HepG2 (cell line): ENCODE data around the gene C1QTNF12. TPM values are rescaled to one million over a fixed set of nuclear protein-coding genes. Genes with fewer than 3 reads are reported as not detected.
A peak's percentile ranks its signal among the peaks of the same experiment; 100 is the strongest.

Experiments
- AKAP8 ChIP-seq: sonication (generic); formaldehyde crosslinking; IDR thresholded peaks from 2 replicates; pipeline ENCODE4 v1.5.1; 2020; ENCODE audit warnings: mild to moderate bottlenecking, missing genetic modification reagents
- BCL6 ChIP-seq: IDR thresholded peaks from 2 replicates; pipeline ENCODE4 v1.6.1; 2016; ENCODE audit warnings: missing genetic modification reagents, missing compliant biosample characterization
- CBX1 ChIP-seq: IDR thresholded peaks from one replicate; pipeline ENCODE4 v1.6.1; 2016; ENCODE audit warnings: antibody characterized with exemption, low read depth
- CEBPG ChIP-seq: IDR thresholded peaks from 2 replicates; pipeline ENCODE4 v1.6.1; 2016
- CHD4 ChIP-seq: fragments of 200-600 bp; sonication (generic); IDR thresholded peaks from 2 replicates; pipeline ENCODE4 v1.7.0; 2017; ENCODE audit warnings: mild to moderate bottlenecking, low read length, borderline replicate concordance
- FOXC1 ChIP-seq: sonication (generic); formaldehyde crosslinking; IDR thresholded peaks from 2 replicates; pipeline ENCODE4 v1.8.0; 2022; ENCODE audit warnings: mild to moderate bottlenecking, missing genetic modification reagents, borderline replicate concordance
- FOXK1 ChIP-seq: sonication (generic); formaldehyde crosslinking; IDR thresholded peaks from 2 replicates; pipeline ENCODE4 v1.4.0; 2020; ENCODE audit warnings: low read depth, missing genetic modification reagents, borderline replicate concordance
- HDAC1 ChIP-seq: sonication (generic); formaldehyde crosslinking; IDR thresholded peaks from 2 replicates; pipeline ENCODE4 v1.5.1; 2020; ENCODE audit warnings: mild to moderate bottlenecking, missing genetic modification reagents
- HIVEP1 ChIP-seq: sonication (generic); formaldehyde crosslinking; IDR thresholded peaks from 2 replicates; pipeline ENCODE4 v1.4.0; 2020; ENCODE audit warnings: mild to moderate bottlenecking, missing genetic modification reagents
- HOXA3 ChIP-seq: sonication (generic); formaldehyde crosslinking; IDR thresholded peaks from 2 replicates; pipeline ENCODE4 v1.5.0; 2020; ENCODE audit warnings: missing genetic modification reagents
- KLF13 ChIP-seq: sonication (generic); formaldehyde crosslinking; IDR thresholded peaks from 2 replicates; pipeline ENCODE4 v1.4.0; 2020; ENCODE audit warnings: mild to moderate bottlenecking, missing genetic modification reagents
- MEIS2 ChIP-seq: sonication (generic); formaldehyde crosslinking; IDR thresholded peaks from 2 replicates; pipeline ENCODE4 v1.9.0; 2021; ENCODE audit warnings: mild to moderate bottlenecking, missing genetic modification reagents
- MTA1 ChIP-seq: sonication (generic); formaldehyde crosslinking; IDR thresholded peaks from 2 replicates; pipeline ENCODE4 v1.4.0; 2020; ENCODE audit warnings: missing genetic modification reagents, mild to moderate bottlenecking, borderline replicate concordance
- NR2F6 ChIP-seq, 2 experiments: IDR thresholded peaks; 2 replicates each; pipeline ENCODE4 v1.6.1; 2016; ENCODE audit warnings: antibody characterized with exemption in 1 of 2, mild to moderate bottlenecking in 1 of 2
- RXRB ChIP-seq: IDR thresholded peaks from 2 replicates; pipeline ENCODE4 v1.6.1; 2016; ENCODE audit warnings: borderline replicate concordance, missing genetic modification reagents, missing compliant biosample characterization
- SOX6 ChIP-seq, 2 experiments: fragments of 450-650 bp in 1 of 2; sonication (generic) in 1 of 2; formaldehyde crosslinking in 1 of 2; IDR thresholded peaks; 2 replicates each; pipeline versions ENCODE4 v1.4.0 to v1.6.1; 2017 to 2020; ENCODE audit warnings: antibody characterized with exemption in 1 of 2, mild to moderate bottlenecking in 1 of 2, missing genetic modification reagents in 1 of 2
- TCF7L2 ChIP-seq: IDR thresholded peaks from 2 replicates; pipeline ENCODE4 v1.6.1; 2011; ENCODE audit warnings: mild to moderate bottlenecking, low read depth, low read length, moderate library complexity
- YEATS4 ChIP-seq: sonication (generic); formaldehyde crosslinking; IDR thresholded peaks from 2 replicates; pipeline ENCODE4 v1.4.0; 2020; ENCODE audit warnings: missing genetic modification reagents, borderline replicate concordance
- ZFP37 ChIP-seq: sonication (generic); formaldehyde crosslinking; IDR thresholded peaks from 2 replicates; pipeline ENCODE4 v1.4.0; 2020; ENCODE audit warnings: missing genetic modification reagents, borderline replicate concordance
- ZMAT3 ChIP-seq: sonication (generic); formaldehyde crosslinking; conservative IDR thresholded peaks from 2 replicates; pipeline ENCODE4 v1.7.0; 2021; ENCODE audit warnings: missing genetic modification reagents
- ZNF431 ChIP-seq: sonication (generic); formaldehyde crosslinking; IDR thresholded peaks from 2 replicates; pipeline ENCODE4 v1.9.0; 2022; ENCODE audit warnings: missing genetic modification reagents, low read depth, mild to moderate bottlenecking, borderline replicate concordance
- ZNF777 ChIP-seq: sonication (generic); formaldehyde crosslinking; IDR thresholded peaks from 2 replicates; pipeline ENCODE4 v1.4.0; 2020; ENCODE audit warnings: missing genetic modification reagents
- ZSCAN9 ChIP-seq: IDR thresholded peaks from 2 replicates; pipeline ENCODE4 v1.6.1; 2016; ENCODE audit warnings: borderline replicate concordance
- polyA plus RNA-seq, 8 experiments: library from polyadenylated mRNA; depleted of rRNA in 3 of 8; stranded (reverse) in 7 of 8; unstranded in 1 of 8; fragments of >200 nt; fragmentation: Illumina TruSeq in 4 of 8; extraction: Trizol in 4 of 8; gene quantifications; 2 replicates each; pipeline versions ENCODE4 v1.2.1 to v1.2.3, GENCODE V29; 2011 to 2016; ENCODE audit warnings: low read depth in 4 of 8, missing spikeins in 1 of 8, mixed read lengths in 1 of 8; ENCODE audit not compliant: insufficient read depth in 1 of 8
- total RNA-seq, 5 experiments: library from RNA; depleted of rRNA; stranded (reverse); fragments of >200 nt; fragmentation: Illumina TruSeq; extraction: Trizol; gene quantifications; 2 replicates each; pipeline ENCODE4 v1.2.3, GENCODE V29; 2016; ENCODE audit warnings: low read depth in 1 of 5
- TF ChIP-seq, protein P1 (sequence below): sonication (generic); formaldehyde crosslinking; IDR thresholded peaks from 2 replicates; pipeline ENCODE4 v1.4.0; 2020; ENCODE audit warnings: missing genetic modification reagents
- TF ChIP-seq, protein P2 (sequence below): IDR thresholded peaks from 2 replicates; pipeline ENCODE4 v1.6.1; 2016; ENCODE audit warnings: low read depth, borderline replicate concordance
- TF ChIP-seq, protein P3 (sequence below): sonication (generic); formaldehyde crosslinking; IDR thresholded peaks from 2 replicates; pipeline ENCODE4 v1.5.1; 2020; ENCODE audit warnings: missing genetic modification reagents, mild to moderate bottlenecking, borderline replicate concordance
- TF ChIP-seq, protein P4 (sequence below): IDR thresholded peaks from 2 replicates; pipeline ENCODE4 v1.6.1; 2016; ENCODE audit warnings: missing genetic modification reagents, missing compliant biosample characterization

Gene C1QTNF12
- total and polyA plus RNA-seq, 2 of the 13 experiments (the other 11 are each of a cell fraction or from before 2014, with no cell fraction given), result 0.18 to 0.64 TPM

DNA sequence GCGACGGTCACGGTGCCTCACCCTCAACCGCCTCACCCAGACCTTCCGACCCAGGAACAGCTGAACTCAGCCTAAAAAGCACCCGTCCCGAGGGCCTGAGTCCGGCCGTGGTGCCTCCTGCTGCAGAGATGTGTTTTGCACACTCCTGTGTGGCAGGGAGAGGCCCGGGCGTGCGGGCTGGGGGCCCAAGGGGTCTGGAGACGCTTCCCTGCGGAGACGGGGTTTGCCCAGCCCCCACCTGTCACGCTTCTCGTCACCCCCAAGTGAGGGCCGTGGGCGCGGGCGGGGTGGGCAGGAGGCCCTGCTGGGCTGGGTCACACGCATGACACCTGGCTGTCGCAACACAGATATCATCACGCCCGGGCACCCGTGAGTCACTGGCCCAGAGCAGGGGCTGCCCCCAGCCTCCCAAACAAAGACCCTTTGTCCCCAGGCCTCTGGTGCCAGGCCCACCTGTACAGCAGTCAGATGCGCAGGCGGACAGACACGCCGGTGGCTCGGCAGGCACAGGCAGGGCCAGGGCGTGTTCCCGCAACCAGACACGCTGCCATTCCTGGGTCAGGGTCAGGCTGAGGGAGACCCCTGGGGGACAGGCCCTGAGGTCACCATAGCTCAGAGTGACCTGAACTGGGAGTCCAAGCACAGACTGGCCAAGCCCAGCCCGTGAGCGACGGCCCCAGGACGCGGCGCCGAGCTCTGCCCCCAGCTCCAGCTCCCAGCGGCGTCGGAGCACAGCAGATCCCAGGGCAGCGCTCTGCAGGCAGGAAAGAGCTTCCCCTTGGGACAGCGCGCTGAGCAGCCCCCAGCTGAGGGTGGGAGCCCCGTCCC, 8.4 kb downstream of the C1QTNF12 start (continued):
- TF ChIP-seq ZSCAN9 (CRISPR knock-in tag) (no peak), FOXK1 (CRISPR knock-in tag) (peak; percentile 25; the same call in 1 of the 2 replicates), ZFP37 (CRISPR knock-in tag) (0 out of 2 replicates have a peak, but pooled peaks have one; percentile 32), CBX1 (peak; percentile 28), TCF7L2 (no peak), MEIS2 (CRISPR knock-in tag) (peak; percentile 47; the same call in 1 of the 2 replicates), AKAP8 (peak; percentile 98), HOXA3 (CRISPR knock-in tag) (peak; percentile 75), YEATS4 (CRISPR knock-in tag) (peak; percentile 47), HIVEP1 (CRISPR knock-in tag) (peak; percentile 96), KLF13 (no peak), BCL6 (CRISPR knock-in tag) (peak; percentile 36; the same call in 1 of the 2 replicates), NR2F6 (IDR thresholded peaks at IDR 0.05) (peak; percentile 54), NR2F6 (CRISPR knock-in tag; IDR thresholded peaks at IDR 0.05) (peak; percentile 83; the same call in 1 of the 2 replicates), FOXC1 (peak; percentile 34), CEBPG (peak; percentile 77), RXRB (peak; percentile 78), ZNF777 (CRISPR knock-in tag) (peak; percentile 81; the same call in 1 of the 2 replicates), ZMAT3 (CRISPR knock-in tag) (peak; percentile 48; the same call in 1 of the 2 replicates), ZNF431 (CRISPR knock-in tag) (0 out of 2 replicates have a peak, but pooled peaks have one; percentile 17), HDAC1 (CRISPR knock-in tag) (peak; percentile 61), CHD4 (no peak), SOX6 (IDR thresholded peaks at IDR 0.05) (no peak), SOX6 (CRISPR knock-in tag; IDR thresholded peaks at IDR 0.05) (peak; percentile 89), MTA1 (CRISPR knock-in tag) (peak; percentile 75)
- TF ChIP-seq, protein P1, sequence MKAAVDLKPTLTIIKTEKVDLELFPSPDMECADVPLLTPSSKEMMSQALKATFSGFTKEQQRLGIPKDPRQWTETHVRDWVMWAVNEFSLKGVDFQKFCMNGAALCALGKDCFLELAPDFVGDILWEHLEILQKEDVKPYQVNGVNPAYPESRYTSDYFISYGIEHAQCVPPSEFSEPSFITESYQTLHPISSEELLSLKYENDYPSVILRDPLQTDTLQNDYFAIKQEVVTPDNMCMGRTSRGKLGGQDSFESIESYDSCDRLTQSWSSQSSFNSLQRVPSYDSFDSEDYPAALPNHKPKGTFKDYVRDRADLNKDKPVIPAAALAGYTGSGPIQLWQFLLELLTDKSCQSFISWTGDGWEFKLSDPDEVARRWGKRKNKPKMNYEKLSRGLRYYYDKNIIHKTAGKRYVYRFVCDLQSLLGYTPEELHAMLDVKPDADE (CRISPR knock-in tag), result no peak
- TF ChIP-seq, protein P2, sequence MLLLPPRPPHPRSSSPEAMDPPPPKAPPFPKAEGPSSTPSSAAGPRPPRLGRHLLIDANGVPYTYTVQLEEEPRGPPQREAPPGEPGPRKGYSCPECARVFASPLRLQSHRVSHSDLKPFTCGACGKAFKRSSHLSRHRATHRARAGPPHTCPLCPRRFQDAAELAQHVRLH (CRISPR knock-in tag), result peak; percentile 42; the same call in 1 of the 2 replicates
- TF ChIP-seq, protein P3, sequence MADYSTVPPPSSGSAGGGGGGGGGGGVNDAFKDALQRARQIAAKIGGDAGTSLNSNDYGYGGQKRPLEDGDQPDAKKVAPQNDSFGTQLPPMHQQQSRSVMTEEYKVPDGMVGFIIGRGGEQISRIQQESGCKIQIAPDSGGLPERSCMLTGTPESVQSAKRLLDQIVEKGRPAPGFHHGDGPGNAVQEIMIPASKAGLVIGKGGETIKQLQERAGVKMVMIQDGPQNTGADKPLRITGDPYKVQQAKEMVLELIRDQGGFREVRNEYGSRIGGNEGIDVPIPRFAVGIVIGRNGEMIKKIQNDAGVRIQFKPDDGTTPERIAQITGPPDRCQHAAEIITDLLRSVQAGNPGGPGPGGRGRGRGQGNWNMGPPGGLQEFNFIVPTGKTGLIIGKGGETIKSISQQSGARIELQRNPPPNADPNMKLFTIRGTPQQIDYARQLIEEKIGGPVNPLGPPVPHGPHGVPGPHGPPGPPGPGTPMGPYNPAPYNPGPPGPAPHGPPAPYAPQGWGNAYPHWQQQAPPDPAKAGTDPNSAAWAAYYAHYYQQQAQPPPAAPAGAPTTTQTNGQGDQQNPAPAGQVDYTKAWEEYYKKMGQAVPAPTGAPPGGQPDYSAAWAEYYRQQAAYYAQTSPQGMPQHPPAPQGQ (CRISPR knock-in tag), result peak; percentile 10; the same call in 1 of the 2 replicates
- TF ChIP-seq, protein P4, sequence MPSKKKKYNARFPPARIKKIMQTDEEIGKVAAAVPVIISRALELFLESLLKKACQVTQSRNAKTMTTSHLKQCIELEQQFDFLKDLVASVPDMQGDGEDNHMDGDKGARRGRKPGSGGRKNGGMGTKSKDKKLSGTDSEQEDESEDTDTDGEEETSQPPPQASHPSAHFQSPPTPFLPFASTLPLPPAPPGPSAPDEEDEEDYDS, result peak; percentile 60; the same call in 1 of the 2 replicates
